HG03175 (cell line): ENCODE measurements around the gene BARD1.

Source experiments
- ATAC-seq: cut with Tn5 transposase; IDR thresholded peaks from one replicate; pipeline ENCODE4 v1.9.1; 2021; ENCODE audit warnings: mild to moderate bottlenecking, moderate library complexity; ENCODE audit not compliant: unreplicated experiment

BARD1 gene

DNA sequence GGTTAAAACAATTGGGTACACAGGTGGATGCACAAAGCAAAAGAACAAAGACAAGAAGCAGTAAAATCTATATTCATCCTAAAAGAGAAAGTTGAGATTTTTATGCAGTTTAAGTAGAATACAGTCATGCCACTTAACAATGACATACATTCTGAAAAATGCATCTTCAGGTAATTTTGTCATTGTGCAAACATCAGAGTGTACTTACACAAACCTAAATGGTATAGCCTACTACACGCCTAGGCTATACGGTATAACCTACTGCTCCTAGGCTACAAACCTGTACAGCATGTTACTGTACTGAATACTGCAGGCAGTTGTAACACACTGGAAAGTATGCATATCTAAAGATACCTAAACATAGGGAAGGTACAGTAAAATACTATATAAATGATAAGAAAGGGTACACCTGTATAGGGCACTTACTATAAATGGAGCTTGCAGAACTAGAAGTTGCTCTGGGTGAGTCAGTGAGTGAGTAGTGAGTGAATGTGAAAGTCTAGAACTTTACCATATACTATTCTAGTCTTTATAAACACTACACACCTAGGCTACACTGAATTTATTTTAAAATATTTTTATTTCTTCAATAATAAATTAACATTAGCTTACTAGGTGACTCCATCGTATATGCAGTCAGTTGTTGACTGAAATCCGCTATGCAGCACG lies 132.9 kb downstream of the BARD1 start:
- no peak for ATAC-seq
